Mesenchymal stem cell (in vitro differentiated cells and primary cell): ENCODE results near the gene DCBLD1. TPM values are rescaled to one million over a fixed set of nuclear protein-coding genes. Genes with fewer than 3 reads are reported as not detected.

Experiments used
- DNase-seq: peaks from one replicate; pipeline ENCODE4 v3.0.0-alpha.2; 2013
- H2AFZ ChIP-seq: one replicate; pipeline ENCODE4 v1.6.1; 2013; ENCODE audit warnings: low read depth, mild to moderate bottlenecking, control low read depth, inconsistent platforms, low read length, moderate library complexity
- H2AK5ac ChIP-seq: 2 replicates; pipeline ENCODE4 v1.6.1; 2013; ENCODE audit warnings: low read length, moderate library complexity, mild to moderate bottlenecking, inconsistent platforms; ENCODE audit not compliant: severe bottlenecking
- H2BK120ac ChIP-seq: one replicate; pipeline ENCODE4 v1.6.1; 2013; ENCODE audit warnings: low read depth, mild to moderate bottlenecking, inconsistent platforms, low read length, moderate library complexity
- H2BK12ac ChIP-seq, 2 experiments: one replicate each; pipeline ENCODE4 v1.6.1; 2013; ENCODE audit warnings: inconsistent platforms in 2 of 2, low read length in 2 of 2, mild to moderate bottlenecking in 2 of 2, moderate library complexity in 2 of 2, control low read depth in 1 of 2
- H2BK15ac ChIP-seq: one replicate; pipeline ENCODE4 v1.6.1; 2013; ENCODE audit warnings: mild to moderate bottlenecking, low read depth, inconsistent platforms; ENCODE audit not compliant: poor library complexity, severe bottlenecking
- H2BK5ac ChIP-seq: 2 replicates; pipeline ENCODE4 v1.6.1; 2013; ENCODE audit warnings: low read depth, mild to moderate bottlenecking, low read length, control low read depth, inconsistent platforms; ENCODE audit not compliant: poor library complexity, severe bottlenecking
- H3K14ac ChIP-seq, 2 experiments: one replicate each; pipeline ENCODE4 v1.6.1; 2013; ENCODE audit warnings: inconsistent platforms in 2 of 2, low read length in 2 of 2, control low read depth in 1 of 2, mild to moderate bottlenecking in 1 of 2, moderate library complexity in 1 of 2
- H3K18ac ChIP-seq, 2 experiments: one replicate each; pipeline ENCODE4 v1.6.1; 2013; ENCODE audit warnings: inconsistent platforms in 2 of 2, low read length in 2 of 2, control low read depth in 1 of 2, low read depth in 1 of 2, mild to moderate bottlenecking in 1 of 2
- H3K23ac ChIP-seq, 2 experiments: one replicate each; pipeline ENCODE4 v1.6.1; 2013; ENCODE audit warnings: inconsistent platforms in 2 of 2, low read length in 2 of 2, mild to moderate bottlenecking in 2 of 2, moderate library complexity in 2 of 2, control low read depth in 1 of 2
- H3K27ac ChIP-seq: 2 replicates; pipeline ENCODE4 v1.5.1; 2013; ENCODE audit warnings: mild to moderate bottlenecking, moderate library complexity, low read length, control low read depth, inconsistent platforms; ENCODE audit not compliant: poor library complexity, severe bottlenecking
- H3K27me3 ChIP-seq, 2 experiments: 2 replicates each; pipeline versions ENCODE4 v1.6.1 to v1.7.0; 2013; ENCODE audit warnings: low read length in 2 of 2, mild to moderate bottlenecking in 2 of 2, moderate library complexity in 2 of 2, control low read depth in 1 of 2, inconsistent platforms in 1 of 2; ENCODE audit not compliant: control insufficient read depth in 1 of 2, insufficient read depth in 1 of 2
- H3K36me3 ChIP-seq, 2 experiments: 2 replicates each; pipeline versions ENCODE4 v1.6.1 to v1.7.0; 2013; ENCODE audit warnings: low read length in 2 of 2, control low read depth in 1 of 2, inconsistent platforms in 1 of 2, low read depth in 1 of 2, mild to moderate bottlenecking in 1 of 2; ENCODE audit not compliant: insufficient read depth in 2 of 2, control insufficient read depth in 1 of 2
- H3K4ac ChIP-seq, 2 experiments: one replicate each; pipeline ENCODE4 v1.6.1; 2013; ENCODE audit warnings: inconsistent platforms in 2 of 2, low read length in 2 of 2, mild to moderate bottlenecking in 2 of 2, moderate library complexity in 2 of 2, control low read depth in 1 of 2, low read depth in 1 of 2
- H3K4me1 ChIP-seq: 2 replicates; pipeline ENCODE4 v1.6.1; 2013; ENCODE audit warnings: low read depth, low read length, control low read depth; ENCODE audit not compliant: control insufficient read depth, insufficient read depth
- H3K4me2 ChIP-seq: 2 replicates; pipeline ENCODE4 v1.6.1; 2013; ENCODE audit warnings: low read length, mild to moderate bottlenecking, inconsistent platforms; ENCODE audit not compliant: poor library complexity, severe bottlenecking
- H3K4me3 ChIP-seq, 2 experiments: 2 replicates each; pipeline versions ENCODE4 v1.5.1 to v1.7.0; 2013; ENCODE audit warnings: low read length in 2 of 2, mild to moderate bottlenecking in 2 of 2, control low read depth in 1 of 2, low read depth in 1 of 2; ENCODE audit not compliant: insufficient read depth in 1 of 2
- H3K79me1 ChIP-seq: replicated peaks from 2 replicates; pipeline ENCODE4 v1.6.1; 2013; ENCODE audit warnings: mild to moderate bottlenecking, control low read depth, low read length, inconsistent platforms; ENCODE audit not compliant: poor library complexity, severe bottlenecking
- H3K9ac ChIP-seq: 2 replicates; pipeline ENCODE4 v1.7.0; 2013; ENCODE audit warnings: mild to moderate bottlenecking, low read length, moderate library complexity
- H3K9me3 ChIP-seq: 2 replicates; pipeline ENCODE4 v1.7.0; 2013; ENCODE audit warnings: mild to moderate bottlenecking, low read length; ENCODE audit not compliant: control insufficient read depth
- H4K8ac ChIP-seq: one replicate; pipeline ENCODE4 v1.6.1; 2013; ENCODE audit warnings: inconsistent platforms, mild to moderate bottlenecking, low read length, moderate library complexity
- H4K91ac ChIP-seq: one replicate; pipeline ENCODE4 v1.6.1; 2013; ENCODE audit warnings: mild to moderate bottlenecking, low read length, inconsistent platforms
- WGBS: methylation state at CpG from one replicate; pipeline ENCODE4 v1.1.7; 2013; ENCODE audit warnings: mixed read lengths; 5-methylcytosine and 5-hydroxymethylcytosine counted together
- small RNA-seq: library from polyadenylated mRNA; stranded (forward); fragments of <200 nt; extraction: miRNeasy Mini kit (QIAGEN cat#:217004); gene quantifications from one replicate; pipeline ENCODE3, GENCODE V24; 2013; ENCODE audit warnings: low read depth

Gene DCBLD1

DNA sequence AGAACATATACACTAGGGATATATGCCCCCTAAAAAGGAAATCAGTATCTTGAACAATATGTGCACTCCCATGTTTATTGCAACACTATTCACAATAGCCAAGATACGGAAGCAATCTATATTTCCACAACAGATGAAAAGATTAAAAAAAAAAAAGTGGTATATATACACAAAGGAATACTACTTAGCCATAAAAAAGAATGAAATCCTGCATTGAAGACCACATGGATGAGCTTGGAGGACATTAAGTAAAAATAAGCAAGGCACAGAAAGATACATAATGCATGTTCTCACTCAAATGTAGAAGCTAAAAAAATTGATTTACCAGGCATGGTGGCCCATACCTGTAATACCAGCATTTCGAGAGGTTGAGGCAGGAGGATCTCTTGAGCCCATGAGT, 115.3 kb downstream of the DCBLD1 start:
- Histone ChIP-seq H2BK12ac (no peak overlapping the region), H3K4me3 (no peak overlapping the region), H3K4me1 (peaks cover 4% of the 10 kb centered on the region), H2AK5ac (no peak overlapping the region), H3K23ac (no peak overlapping the region), H4K91ac (no peak overlapping the region), H4K8ac (no peak overlapping the region), H3K27me3 (no peaks in the 10 kb centered on the region), H3K36me3 (peaks cover 6 to 17% of the 10 kb centered on the region in 2 experiments), H3K79me1 (peaks cover 4% of the 10 kb centered on the region), H3K4ac (no peak overlapping the region), H2BK120ac (no peak overlapping the region), H2BK5ac (no peak overlapping the region), H3K14ac (no peak overlapping the region), H2AFZ (no peak overlapping the region), H3K9me3 (no peaks in the 10 kb centered on the region), H3K4me2 (no peak overlapping the region), H3K9ac (no peak overlapping the region), H3K18ac (no peak overlapping the region), H3K27ac (no peak overlapping the region), H2BK15ac (no peak overlapping the region)
- no peak for DNase-seq
- WGBS: no CpG with 5 or more reads among the region's 2 CpGs

Small RNA genes within 50 kb of the gene (small RNA-seq; reads per million reads assigned to genes)
- not detected for gene RNU6-253P
